Measurements from ENCODE around the gene SLC30A3. TPM values are rescaled to one million over a fixed set of nuclear protein-coding genes. Genes with fewer than 3 reads are reported as not detected.
A peak's percentile ranks its signal among the peaks of the same experiment; 100 is the strongest.

SLC30A3 gene
- total and polyA plus RNA-seq, 2 of the 13 experiments (the other 11 are each of a cell fraction or from before 2014, with no cell fraction given) = 0.38 to 0.79 TPM

GRCh38 chr2:27303093-27304025, 40.5 kb upstream of the SLC30A3 start (continued):
- TF ChIP-seq ARID5B (CRISPR knock-in tag; IDR thresholded peaks at IDR 0.05) (no peak), ZNF20 (CRISPR knock-in tag; IDR thresholded peaks at IDR 0.05) (no peak), ZNF772 (CRISPR knock-in tag; IDR thresholded peaks at IDR 0.05) (peak; percentile 56; the same call in 1 of the 2 replicates), IRX3 (CRISPR knock-in tag; IDR thresholded peaks at IDR 0.05; ENCODE audit: borderline replicate concordance, low read depth) (no peak), MAZ (IDR thresholded peaks at IDR 0.05; ENCODE audit: borderline replicate concordance, low read depth, low read length) (no peak), MAZ (CRISPR knock-in tag; IDR thresholded peaks at IDR 0.05; ENCODE audit: low read depth) (no peak), ZNF557 (CRISPR knock-in tag; IDR thresholded peaks at IDR 0.05) (no peak), SRSF1 (optimal IDR thresholded peaks at IDR 0.05; ENCODE audit: low read depth, low read length) (no peak), FOXA1 (IDR thresholded peaks at IDR 0.05) (no peak), FOXA1 (CRISPR knock-in tag; IDR thresholded peaks at IDR 0.05) (no peak), ZNF546 (CRISPR knock-in tag; conservative IDR thresholded peaks at IDR 0.05) (no peak), ARNTL (CRISPR knock-in tag; IDR thresholded peaks at IDR 0.05) (no peak), IKZF4 (CRISPR knock-in tag; IDR thresholded peaks at IDR 0.05; ENCODE audit: borderline replicate concordance, low read depth, not compliant biosample characterization) (no peak), HCFC1 (IDR thresholded peaks at IDR 0.05; ENCODE audit: low read depth, low read length) (no peak), ESRRA (CRISPR knock-in tag; IDR thresholded peaks at IDR 0.05; ENCODE audit: low read depth) (0 out of 2 replicates have a peak, but pooled peaks have one; percentile 21), KAT2B (IDR thresholded peaks at IDR 0.05; ENCODE audit: borderline replicate concordance, low read depth, low read length) (no peak), ZNF121 (CRISPR knock-in tag; IDR thresholded peaks at IDR 0.05) (peak; percentile 78; the same call in 1 of the 2 replicates), ZNF501 (CRISPR knock-in tag; IDR thresholded peaks at IDR 0.05) (peak; percentile 85), THAP9 (CRISPR knock-in tag; IDR thresholded peaks at IDR 0.05; ENCODE audit: borderline replicate concordance) (peak; percentile 25; the same call in 1 of the 2 replicates)
- TF ChIP-seq, protein P1, sequence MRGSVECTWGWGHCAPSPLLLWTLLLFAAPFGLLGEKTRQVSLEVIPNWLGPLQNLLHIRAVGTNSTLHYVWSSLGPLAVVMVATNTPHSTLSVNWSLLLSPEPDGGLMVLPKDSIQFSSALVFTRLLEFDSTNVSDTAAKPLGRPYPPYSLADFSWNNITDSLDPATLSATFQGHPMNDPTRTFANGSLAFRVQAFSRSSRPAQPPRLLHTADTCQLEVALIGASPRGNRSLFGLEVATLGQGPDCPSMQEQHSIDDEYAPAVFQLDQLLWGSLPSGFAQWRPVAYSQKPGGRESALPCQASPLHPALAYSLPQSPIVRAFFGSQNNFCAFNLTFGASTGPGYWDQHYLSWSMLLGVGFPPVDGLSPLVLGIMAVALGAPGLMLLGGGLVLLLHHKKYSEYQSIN (CRISPR knock-in tag; IDR thresholded peaks at IDR 0.05; ENCODE audit: borderline replicate concordance) = no peak
